GM12873 (cell line): ENCODE measurements around the gene ZNF391.

Experiments
- CTCF ChIP-seq: IDR thresholded peaks from 2 replicates; pipeline ENCODE4 v1.5.1; 2012; ENCODE audit warnings: low read depth, mild to moderate bottlenecking, moderate library complexity, low read length, control low read depth; ENCODE audit not compliant: insufficient read depth; ENCODE audit errors: missing control alignments

Gene ZNF391

DNA sequence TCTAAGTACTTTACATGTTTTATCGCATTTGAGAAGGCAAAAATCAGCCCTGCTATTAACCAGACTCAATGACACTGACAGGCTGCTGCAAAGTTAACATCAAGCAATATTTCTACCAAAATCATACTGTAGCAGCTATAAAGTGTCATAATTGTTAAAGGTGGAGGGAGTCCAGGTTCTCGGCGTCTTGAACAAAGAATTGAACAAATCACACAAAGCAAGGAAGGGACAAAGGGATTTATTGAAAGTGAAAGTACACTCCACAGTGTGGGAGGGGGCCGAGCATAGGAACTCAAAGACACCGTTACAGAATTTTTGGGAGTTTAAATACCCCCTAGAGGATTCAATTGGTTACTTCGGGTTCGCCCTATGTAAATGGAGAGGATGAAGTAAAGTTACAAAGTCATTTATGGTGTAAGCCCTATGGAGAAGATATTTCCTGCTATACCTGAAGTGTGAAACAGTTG is 12.9 kb upstream of the ZNF391 start:
- no peak for TF ChIP-seq CTCF

DNA sequence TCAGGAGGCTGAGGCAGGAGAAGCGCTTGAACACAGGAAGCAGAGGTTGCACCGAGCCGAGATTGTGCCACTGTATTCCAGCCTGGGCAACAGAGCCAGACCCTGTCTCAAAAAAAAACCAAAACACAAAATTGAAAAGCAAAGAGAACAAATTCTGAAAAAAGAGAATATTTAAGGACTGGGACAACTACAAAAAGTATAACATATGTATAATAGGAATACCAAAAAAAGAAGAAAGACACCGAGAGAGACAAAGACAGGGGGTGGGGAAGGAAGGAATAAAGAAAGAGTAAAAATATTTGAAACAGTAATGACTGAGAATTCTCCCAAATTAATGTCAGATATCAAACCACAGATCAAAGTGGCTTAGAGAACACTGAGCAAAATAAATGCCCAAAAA is 5.5 kb upstream of the ZNF391 start:
- no peak for TF ChIP-seq CTCF

DNA sequence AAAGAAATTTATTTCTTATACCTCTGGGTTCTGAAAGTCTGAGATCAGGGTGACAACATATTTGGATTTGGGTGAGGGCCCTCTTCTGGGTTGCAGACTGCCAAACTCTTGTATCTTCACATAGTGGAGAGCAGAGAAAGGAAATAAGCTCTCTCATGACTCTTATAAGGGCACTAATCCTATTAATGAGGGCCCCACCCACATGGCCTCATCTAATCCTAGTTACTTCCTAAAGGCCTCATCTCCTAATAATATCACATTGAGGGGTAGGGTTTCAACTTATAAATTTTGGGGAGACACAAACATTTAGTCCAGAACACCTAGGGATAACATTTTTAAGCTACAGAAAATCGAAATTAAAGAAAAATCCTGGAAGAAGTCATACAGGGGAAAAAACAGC is 5.1 kb upstream of the ZNF391 start:
- TF ChIP-seq CTCF: no peak

- TF ChIP-seq CTCF: no peak
Observed at GRCh38 chr6:27392623-27393022, 4.1 kb downstream of the ZNF391 start.

DNA sequence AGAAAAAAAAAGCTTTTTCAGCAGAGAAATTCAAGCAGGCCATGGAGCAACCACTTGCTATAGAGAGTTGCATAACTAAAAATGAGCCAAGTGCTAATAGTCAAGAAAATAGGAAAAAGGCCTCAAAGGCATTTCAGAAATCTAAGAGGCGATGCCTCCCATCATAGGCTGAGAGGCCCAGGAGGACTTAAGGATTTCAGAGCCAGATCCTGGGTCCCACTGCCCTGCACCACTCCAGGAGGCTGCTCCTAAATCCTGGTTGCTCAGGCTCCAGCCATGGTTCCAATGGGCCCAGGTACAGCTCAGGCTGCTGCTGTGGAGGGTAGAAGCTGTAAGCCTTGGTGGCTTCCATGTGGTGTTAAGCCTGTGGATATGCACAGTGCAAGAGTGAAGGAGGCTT is 5.5 kb downstream of the ZNF391 start:
- no peak for TF ChIP-seq CTCF

- no peak for TF ChIP-seq CTCF
Observed at GRCh38 chr6:27400877-27401642, 12.5 kb downstream of the ZNF391 start.

- TF ChIP-seq CTCF: no peak
Observed at GRCh38 chr6:27406085-27406484, 17.5 kb downstream of the ZNF391 start.
